ENCODE data around the gene ANKUB1.
"Not testable (repeated sequence)": the region's sequence is repeated elsewhere in the genome, so short reads cannot be mapped to it uniquely, and the experiment has no call there.

The ANKUB1 gene, protein sequence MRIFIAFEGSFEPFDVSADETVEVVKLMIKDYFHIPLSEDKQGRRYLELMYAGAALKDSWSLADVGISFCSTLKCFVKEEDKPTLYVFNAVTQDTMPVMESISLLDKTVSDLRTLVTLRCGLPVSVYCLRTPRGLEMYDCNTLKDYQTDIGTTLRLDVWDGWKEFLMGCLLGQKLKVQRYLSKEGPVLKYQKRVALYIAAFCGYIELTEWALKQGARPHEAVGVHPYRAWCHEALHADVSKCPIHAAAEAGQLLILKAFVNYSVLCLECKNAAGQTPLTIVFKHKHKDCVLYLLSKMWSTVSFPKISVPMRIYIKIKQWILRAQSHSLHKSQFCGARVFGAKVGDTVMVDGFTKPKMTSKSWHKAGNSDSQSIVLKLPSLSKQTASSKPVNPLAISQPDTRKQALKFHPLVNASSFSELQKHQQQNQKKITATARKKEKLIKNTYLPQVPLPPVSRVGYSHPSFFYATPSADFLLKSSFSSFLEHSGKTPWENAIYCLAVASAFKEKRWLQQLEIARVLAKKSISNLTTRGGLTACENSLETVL

DNA sequence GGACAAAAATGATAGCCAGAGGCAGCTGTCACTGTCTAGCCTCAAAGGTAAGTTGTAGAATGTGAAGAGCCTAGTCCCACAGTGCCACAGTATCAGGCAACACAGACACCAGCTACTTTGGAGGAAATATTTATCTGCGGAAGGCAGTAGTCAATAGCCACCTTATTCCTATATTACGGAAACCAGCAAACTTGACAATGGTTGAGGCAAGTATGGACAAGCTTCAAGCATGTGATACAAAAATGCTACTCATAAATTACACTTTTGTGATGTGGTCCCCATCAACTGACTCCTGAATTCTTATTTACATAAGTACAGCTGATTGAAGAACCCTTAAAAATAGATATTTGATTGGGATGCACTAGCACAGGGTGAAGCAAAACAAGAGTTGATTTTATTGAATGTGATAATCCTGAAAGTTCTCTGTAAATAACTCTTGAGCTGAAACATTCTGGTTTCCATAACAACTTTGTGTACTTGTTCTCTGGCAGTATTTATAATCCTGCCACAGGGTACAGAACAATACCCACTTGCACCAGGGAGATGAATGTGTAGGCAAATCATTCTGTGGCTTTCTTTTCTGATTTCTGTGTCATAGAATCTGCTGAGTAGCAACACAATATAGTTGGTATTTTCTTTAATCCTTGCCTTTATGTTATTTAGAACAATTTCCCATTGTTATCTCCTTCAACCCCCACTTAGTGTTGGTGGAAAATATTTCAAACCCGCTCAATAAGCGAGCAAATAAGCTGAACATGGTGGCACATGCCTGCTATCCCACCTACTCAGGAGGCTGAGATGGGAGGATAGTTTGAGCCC lies at the start of gene ANKUB1:
Gene ANKUB1 (minus strand): TSS at position 103 of the 819 bp plus-strand sequence. CDS start 188 bp downstream, outside the sequence.
- DNase-seq, result peak; percentile 22 to 74 (median 50)

DNA sequence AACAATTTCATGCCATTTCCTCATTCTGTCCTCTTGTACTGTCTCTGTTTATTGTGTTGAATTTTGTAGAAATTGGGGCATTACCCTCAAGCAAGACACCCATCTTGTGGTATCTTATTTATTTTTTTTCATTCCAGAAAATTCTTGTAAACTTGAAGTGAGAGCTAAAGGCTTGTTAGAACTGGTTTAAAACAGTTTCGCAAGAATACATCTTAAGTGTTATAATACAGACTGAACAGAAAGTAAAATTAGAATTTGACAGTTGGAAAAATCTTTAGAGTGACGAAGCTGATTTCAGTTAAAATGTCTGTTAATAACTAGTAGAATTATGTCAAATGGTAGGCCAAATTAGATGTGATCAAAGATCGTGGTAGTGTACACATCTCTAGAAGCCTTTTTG lies 47.5 kb upstream of the ANKUB1 start:
- DNase-seq, result no peak

DNA sequence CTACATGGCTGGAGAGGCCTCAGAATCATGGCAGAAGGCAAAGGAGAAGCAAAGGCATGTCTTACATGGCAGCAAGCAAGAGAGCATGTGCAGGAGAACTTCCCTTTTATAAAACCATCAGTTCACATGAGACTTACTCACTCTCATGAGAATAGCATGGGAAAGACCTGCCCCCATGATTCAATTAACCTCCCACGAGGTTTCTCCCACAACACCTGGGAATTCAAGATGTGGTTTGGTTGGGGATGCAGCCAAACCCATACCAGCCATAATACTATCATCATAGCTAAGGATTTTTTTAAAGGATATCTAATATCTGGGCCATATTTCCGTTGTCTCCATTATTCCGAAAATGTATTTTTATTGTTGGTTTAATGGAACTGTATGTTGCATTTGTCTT lies 47.1 kb upstream of the ANKUB1 start:
- not testable (repeated sequence) for DNase-seq

DNA sequence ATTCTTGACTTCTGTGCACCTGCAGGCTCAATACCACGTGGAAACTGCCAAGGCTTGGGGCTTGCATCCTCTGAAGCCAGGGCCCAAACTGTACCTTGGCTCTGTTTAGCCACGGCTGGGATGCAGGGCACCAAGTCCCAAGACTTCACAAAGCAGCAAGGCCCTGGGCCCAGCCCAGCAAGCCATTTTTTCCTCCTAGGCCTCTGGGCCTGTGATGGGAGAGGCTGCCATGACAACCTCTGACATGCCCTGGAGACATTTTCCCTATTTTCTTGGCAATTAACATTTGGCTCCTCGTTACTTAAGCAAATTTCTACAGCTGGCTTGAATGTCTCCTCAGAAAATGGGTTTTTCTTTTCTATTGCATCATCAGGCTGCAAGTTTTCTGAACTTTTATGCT lies 46.1 kb upstream of the ANKUB1 start:
- not testable (repeated sequence) for DNase-seq

DNA sequence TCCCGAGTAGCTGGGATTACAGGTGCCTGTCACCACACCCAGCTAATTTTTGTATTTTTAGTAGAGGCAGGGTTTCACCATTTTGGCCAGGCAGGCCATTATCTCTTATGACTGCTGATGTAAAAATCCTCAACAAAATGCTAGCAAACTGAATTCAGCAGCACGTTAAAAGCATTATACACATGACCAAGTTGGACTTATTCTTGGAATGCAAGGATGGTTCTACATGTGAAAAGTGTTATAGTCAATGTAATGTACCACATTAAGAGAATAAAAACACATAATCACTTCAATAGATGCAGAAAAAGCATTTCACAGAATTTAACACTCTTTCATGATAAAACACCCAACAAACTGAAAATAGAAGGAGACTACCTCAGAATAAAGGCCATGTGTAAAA lies 40.9 kb upstream of the ANKUB1 start:
- DNase-seq, result no peak

DNA sequence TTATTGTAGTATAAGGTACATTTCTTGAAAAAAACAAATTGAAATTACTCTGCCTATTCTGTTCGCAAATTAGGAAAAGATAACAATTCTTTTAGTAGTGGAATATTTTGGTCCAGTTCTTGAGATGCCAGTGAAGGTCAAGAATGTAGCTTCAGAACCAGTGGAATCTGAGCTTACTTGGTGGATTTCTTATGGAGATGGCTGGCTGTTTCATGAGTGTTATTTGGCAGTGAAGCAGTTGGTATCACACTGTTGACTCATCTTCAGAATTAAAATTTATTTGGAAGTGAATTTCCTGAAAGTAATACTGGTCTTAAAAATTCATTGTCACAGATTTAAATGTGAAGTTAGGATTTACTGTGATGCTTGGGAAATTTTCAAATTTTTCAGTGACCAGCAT lies 39.7 kb upstream of the ANKUB1 start:
- no peak for DNase-seq

DNA sequence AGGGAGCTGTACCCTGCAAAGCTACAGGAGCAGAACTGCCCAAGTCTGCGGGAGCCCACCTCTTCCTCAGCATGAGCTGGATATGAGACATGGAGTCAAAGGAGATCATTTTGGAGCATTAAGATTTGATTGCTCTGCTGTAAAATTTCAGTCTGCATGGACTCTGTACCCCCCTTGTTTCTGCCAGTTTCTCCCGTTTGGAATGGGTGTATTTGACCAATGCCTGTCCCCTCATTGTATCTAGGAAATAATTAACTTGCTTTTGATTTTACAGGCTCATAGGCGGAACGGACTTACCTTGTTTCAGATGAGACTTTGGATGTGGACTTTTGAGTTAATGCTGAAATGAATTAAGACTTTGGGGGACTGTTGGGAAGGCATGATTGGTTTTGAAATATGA lies 39.0 kb upstream of the ANKUB1 start:
- DNase-seq, result no peak

DNA sequence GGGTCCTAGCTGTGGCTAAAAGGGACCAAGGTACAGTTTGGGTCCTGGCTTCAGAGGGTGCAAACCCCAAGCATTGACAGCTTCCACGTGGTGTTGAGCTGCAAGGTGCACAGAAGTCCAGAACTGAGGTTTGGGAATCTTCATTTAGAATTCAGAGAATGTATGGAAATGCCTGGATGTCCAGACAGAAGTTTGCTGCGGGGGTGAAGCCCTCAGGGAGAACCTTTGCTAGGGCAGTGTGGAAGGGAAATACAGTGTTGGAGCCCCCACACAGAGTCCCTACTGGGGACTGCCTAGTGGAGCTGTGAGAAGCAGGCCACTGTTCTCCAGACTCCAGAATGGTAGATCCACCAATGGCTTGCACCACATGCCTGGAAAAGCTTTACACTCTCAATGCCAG lies 38.5 kb upstream of the ANKUB1 start:
- no peak for DNase-seq

DNA sequence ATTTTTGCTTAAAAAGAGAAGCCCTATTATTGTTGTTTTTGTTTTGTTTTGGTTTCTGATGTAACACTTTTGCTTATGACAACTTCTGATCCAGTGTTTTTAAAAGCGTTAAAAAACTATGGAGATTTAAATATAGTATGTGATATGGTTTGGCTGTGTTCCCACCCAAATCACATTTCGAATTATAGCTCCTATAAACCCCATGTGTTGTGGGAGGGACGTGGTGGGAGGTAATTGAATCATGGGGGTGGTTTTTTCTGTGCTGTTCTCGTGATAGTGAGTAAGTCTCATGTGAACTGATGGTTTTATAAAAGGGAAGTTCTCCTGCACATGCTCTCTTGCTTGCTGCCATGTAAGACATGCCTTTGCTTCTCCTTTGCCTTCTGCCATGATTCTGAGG lies 37.3 kb upstream of the ANKUB1 start:
- DNase-seq, result not testable (repeated sequence)

DNA sequence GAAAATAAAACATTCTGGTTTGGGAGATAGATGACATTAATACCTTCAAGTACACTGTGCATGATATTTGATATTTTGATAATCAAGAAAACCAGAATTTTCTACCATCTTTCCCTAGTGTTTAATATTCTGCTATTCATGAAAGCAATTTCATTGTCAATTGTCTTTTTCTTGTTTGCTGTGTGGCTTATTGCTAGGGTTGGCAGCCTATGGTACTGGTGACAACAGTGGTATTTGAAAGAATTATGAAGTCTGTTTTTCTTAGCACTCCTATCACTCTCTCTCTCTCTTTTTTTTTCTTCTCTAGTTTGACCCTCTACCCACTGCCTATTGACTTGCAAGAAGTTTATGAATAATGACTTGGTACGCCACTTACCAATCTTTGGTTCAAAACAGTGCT lies 36.0 kb upstream of the ANKUB1 start:
- no peak for DNase-seq

DNA sequence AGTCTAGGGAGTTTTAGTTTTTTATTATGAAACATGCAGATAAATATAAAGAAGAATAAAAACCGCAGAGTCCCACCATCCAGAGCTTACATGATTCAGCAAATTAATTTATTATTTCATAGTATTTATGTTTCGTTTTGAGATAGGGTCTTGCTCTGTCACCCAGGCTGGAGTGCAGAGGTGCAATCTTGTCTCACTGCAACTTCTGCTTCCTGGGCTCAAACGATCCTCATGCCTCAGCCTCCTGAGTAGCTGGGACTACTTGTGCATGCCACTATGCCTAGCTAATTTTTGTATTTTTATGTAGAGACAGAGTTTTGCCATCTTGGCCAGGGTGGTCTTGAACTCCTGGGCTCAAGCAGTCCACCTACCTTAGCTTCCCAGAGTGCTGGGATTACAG lies 34.3 kb upstream of the ANKUB1 start:
- DNase-seq, result no peak

DNA sequence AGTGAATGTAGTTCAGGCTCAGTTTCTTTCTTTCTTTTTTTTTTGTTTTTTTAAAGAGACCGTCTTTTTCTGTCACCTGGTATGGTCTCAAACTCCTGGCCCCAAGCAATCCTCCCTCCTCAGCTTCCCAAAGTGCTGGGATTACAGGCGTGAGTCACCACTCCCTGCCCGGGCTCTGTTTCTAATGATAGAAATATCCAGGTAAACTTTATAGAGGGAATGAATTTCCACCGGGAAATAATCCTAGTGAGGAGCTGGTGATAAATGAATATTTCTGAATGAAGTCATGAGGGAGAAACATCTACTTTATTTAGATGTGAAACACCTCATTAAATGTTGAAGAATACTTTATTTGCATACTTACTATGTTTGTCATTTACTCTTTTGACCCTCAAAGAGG lies 27.8 kb upstream of the ANKUB1 start:
- DNase-seq, result no peak

DNA sequence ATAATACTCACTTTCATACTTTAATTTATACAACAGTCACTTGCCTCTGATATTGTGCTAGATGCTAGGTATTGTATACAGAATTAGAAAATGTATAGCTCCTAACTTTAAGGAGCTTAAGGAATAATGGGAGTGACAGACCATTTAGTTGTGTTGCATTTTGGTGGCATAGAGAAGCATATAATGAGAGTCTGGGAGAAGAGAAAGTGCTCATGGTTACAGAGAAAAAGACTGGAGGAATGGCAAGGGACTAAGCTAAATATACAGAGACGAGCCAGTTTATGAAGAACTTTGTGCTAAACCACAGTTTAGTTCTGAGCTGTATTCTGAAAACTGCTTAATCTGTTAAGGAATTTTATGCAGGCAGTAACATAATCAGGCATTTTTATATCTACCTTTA lies 27.1 kb upstream of the ANKUB1 start:
- DNase-seq, result no peak

DNA sequence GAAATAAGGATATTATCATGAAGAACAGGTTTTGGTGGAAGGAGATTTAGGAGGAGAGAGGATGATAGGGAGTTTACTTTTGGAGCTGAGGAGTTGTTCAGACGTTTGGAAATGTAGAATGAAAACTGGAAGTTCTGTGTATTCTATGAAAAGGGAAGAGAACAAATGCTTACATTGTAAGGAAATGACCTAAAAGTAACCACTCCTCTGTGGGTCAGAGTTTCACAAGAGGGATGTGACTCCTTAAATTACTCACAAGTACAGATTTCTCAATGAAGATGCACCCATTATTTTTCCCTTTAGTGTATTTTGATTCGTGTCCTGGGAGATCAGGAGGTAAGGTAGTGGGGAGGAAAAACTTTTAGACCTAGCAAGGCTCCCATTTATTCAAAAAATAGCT lies 24.6 kb upstream of the ANKUB1 start:
- no peak for DNase-seq

DNA sequence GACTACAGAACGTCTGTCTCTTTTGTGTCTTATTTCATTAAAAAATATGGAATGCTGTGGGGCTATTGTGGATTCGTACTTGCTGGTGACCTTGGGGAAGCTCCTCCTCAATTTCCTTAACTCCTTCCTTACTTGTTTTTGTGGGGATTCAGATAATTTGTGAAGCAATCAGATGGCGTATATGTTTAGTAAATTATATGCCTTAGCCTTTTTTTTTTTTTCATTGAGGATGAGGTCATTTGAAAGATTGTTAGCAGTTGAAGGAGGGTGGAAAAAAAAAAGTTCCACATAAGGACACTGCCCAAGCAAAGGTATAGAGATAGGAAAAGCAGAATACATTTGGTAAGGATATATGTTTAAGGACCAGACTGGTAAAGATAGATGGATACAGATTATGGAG lies 24.0 kb upstream of the ANKUB1 start:
- no peak for DNase-seq

DNA sequence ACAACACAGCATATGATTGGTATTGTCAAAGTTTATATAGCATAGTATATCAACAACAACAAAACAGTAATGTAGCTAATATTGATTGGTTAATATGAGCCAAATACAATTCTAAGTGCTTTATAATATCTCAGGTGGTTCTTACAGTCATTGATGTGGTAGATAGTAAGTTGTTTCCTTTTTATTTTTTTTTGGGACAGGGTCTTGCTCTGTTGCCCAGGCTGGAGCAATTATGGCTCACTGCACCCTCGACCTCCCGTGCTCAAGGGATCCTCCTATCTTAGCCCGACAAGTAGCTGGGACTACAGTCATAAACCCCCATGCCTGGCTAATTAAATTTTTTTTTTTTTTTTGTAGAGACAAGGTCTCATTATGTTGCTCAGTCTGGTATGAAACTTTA lies 23.4 kb upstream of the ANKUB1 start:
- DNase-seq, result no peak

DNA sequence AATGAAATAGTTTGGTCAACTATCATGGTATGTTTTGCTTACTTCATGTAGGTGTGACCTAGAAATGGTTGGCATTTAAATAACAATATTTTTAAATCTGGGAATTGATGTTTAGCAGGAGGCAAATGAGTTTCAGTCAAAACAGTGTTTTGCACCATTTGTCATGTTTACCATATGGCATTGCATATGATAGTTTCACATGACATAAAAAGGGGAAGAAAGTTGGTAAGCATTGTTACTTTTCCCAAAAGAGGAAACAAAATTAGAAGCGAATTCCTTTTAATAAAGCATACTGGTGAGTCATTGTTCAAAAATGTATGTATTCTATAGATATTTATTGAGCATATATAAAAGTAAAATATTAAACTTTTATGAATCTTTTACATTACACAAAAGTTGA lies 23.0 kb upstream of the ANKUB1 start:
- no peak for DNase-seq

DNA sequence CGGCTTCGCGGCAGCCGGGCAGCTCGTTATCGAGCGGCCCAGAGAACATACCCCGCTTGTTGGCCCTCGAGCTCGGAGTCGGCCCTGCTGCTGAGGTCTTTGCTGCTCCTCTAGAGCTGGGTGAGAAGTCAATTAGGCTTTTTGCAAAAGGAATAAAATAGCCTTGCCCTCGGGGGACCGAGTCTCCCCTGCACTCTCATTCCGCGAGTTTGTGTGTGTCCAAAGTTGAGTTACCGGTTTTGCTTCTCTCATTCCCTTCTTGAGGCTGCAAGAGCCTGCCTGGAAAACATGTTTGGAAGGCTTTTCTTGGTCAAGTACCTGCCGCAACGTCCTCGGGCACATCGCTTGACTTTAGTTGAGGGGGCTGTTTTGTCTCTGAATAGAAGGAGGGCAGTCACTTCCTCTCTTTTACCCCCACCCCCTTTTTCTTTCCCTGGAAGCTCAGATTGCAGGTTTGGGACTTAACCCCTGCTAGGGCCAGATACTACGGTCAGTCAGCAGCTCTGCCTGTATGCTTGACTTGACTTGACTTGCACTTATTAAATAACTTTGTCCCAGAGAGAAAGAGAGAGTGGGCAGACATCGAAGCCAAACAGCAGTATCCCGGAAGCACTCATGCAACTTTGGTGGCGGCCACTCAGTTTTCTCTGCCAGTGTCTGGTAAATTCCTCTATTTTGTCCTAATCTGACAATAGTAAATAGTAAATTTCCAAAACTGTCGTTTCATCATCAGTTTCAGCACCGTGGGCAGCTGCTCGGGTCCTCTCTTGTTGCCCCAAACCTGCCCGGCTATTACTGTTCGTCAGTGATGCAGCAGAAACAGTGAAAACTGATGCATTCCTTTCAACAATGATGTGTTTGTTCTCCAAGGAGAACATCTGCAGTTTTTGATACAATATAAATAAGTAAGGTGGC lies 21.3 kb upstream of the ANKUB1 start:
- peak in 2 of 3 experiments; percentile 63 to 90 for DNase-seq

DNA sequence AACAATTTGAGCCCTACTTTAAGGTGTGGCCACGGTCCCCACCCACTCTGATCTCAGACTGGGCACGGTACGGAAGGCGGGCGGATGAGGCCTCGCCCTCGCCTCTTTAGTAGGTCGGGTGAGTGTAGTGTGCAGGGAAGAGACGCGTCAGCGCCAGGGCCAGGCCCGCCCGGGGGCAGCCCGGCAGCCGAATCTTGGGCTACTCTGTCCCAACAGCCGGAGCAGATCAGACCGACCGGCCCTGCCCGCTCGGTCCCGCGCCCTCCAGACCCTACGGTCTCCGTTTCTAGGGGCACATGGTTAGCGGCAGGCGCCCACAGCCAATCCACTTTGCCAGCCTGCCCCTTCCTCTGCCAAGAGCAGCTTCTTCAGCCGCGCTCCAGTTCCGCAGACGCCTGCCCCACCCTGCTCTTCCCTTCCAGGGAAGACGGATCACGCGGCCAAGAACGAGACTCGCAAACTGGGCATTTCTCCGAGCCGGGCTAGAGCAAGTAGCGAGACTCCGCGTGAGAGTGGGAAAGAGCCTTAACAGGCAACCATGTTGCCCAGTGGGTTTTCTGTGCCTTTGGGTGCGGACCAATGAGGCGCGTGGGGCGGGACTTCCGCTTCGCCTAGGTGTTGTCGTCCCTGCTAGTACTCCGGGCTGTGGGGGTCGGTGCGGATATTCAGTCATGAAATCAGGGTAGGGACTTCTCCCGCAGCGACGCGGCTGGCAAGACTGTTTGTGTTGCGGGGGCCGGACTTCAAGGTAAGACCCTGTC lies 20.4 kb upstream of the ANKUB1 start, which contains the start of gene RNF13:
Gene RNF13 (plus strand): TSS at position 610 of the 761 bp plus-strand sequence. CDS start 32,812 bp downstream, outside the sequence.
- peak; percentile 93 to 98 (median 96) for DNase-seq

DNA sequence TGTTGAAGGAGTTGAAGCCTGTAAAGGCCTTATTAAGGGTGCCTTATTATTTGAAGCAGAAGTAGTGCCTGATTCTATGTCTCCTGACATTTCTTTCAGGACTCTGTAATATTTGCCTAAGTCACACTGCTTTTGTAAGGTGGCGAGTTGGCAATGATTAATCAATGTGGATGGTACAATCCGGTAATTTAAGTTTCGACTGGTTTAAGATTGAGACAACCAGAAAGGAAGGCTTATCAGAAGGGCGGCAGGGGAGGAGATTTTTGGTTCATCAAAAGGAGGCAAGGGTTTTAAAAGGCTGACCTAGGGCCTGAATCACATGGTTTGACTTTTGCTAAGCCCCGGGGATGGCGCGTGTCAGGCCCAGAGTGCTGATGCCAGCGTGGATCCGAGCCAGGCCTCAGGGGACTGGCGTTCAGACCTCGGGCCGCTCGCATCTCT lies 19.8 kb upstream of the ANKUB1 start:
- no peak for DNase-seq

DNA sequence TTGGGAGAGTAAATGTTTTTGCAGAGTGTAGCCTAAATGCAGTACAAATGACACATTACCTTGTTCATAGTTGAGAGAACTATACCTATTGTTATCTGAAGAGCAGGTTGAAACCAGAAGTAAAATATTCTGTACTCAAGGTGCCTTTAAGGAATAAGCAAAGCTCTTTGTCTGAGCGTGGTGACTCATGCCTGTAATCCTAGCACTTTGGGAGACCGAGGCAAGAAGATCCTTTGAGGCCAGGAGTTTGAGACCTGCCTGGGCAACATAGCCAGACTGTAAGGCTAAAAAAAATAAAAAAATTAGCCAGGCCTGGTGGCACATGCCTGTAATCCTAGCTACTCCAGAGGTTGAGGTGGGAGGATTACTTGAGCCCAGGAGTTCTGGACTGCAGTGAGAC lies 18.5 kb upstream of the ANKUB1 start:
- DNase-seq, result no peak

DNA sequence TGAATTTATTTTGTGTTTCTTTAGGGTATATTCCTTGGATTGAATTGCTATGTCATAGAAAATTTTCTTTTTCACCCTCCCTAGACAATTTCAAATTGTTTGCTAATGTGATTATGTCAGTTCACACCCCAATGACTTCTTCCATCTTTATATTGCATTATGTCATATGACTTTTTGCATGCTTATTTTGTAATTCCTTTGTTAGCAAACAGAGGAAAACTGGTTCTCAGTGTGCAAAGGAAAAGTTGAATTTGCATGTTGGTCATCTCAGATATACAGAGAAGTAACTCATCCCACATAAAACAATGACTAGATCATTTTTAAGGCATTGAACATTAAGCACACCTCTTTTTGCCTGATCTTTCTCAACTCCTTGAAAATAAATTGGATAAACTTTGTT lies 17.3 kb upstream of the ANKUB1 start:
- DNase-seq, result no peak

All from NCI-H1417 (cell line).